Astrocyte (in vitro differentiated cells and primary cell): Measurements from ENCODE around the gene GTF3C1.

Experiments used
- EZH2 ChIP-seq: IDR thresholded peaks from 2 replicates; pipeline ENCODE4 v1.6.1; 2012; ENCODE audit warnings: mild to moderate bottlenecking, low read length, inconsistent platforms; ENCODE audit not compliant: insufficient read depth
- TF ChIP-seq, protein P1 (sequence below): IDR thresholded peaks from 2 replicates; pipeline ENCODE4 v1.5.1; 2011; ENCODE audit warnings: low read depth, mild to moderate bottlenecking, inconsistent platforms, low read length, moderate library complexity; ENCODE audit not compliant: insufficient read depth

DNA sequence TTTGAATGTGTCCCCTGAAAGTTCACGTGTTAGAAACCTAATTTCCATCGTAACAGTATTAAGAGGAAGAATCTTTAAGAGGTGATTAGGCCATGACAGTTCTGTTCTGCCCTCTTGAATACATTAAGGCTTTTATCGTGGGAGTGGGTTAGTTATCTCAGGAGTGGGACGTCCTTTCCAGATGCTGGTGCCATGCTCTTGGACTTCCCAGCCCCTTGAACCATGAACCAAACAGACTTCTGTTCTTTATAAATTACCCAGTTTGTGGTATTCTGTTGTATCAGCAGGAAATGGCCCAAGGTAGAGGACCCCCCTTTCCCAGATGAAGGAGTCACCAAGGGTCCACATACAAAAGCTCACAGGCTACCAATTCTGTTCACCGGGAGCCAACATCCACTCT is 10.1 kb downstream of the GTF3C1 start:
- TF ChIP-seq, protein P1, sequence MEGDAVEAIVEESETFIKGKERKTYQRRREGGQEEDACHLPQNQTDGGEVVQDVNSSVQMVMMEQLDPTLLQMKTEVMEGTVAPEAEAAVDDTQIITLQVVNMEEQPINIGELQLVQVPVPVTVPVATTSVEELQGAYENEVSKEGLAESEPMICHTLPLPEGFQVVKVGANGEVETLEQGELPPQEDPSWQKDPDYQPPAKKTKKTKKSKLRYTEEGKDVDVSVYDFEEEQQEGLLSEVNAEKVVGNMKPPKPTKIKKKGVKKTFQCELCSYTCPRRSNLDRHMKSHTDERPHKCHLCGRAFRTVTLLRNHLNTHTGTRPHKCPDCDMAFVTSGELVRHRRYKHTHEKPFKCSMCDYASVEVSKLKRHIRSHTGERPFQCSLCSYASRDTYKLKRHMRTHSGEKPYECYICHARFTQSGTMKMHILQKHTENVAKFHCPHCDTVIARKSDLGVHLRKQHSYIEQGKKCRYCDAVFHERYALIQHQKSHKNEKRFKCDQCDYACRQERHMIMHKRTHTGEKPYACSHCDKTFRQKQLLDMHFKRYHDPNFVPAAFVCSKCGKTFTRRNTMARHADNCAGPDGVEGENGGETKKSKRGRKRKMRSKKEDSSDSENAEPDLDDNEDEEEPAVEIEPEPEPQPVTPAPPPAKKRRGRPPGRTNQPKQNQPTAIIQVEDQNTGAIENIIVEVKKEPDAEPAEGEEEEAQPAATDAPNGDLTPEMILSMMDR, result no peak
- no peak for TF ChIP-seq EZH2
